Astrocyte of the hippocampus (primary cell): ENCODE data around the gene ZNF70.

Experiments
- DNase-seq: peaks from one replicate; pipeline ENCODE4 v3.0.0; 2011; ENCODE audit warnings: low read depth, low spot score

Gene ZNF70

GRCh38 chr22:23693979-23694680, 56.8 kb downstream of the ZNF70 start:
- DNase-seq: no peak

GRCh38 chr22:23692598-23693291, 58.2 kb downstream of the ZNF70 start:
- DNase-seq: no peak

GRCh38 chr22:23691748-23692423, 59.0 kb downstream of the ZNF70 start:
- no peak for DNase-seq

- no peak for DNase-seq
Observed at GRCh38 chr22:23690713-23691112, 60.2 kb downstream of the ZNF70 start, which contains the start of gene RGL4. Gene RGL4 (plus strand): TSS chr22:23691013. CDS start chr22:23692031, 1,018 bp downstream.

GRCh38 chr22:23689414-23689813, 61.5 kb downstream of the ZNF70 start:
- DNase-seq: no peak
